ENCODE results near the gene SDK1.

SDK1 gene

GRCh38 chr7:3416453-3416852 lies 115.4 kb downstream of the SDK1 start:
- no peak for TF ChIP-seq CTCF (IDR thresholded peaks at IDR 0.05; ENCODE audit: control insufficient read depth, extremely low read depth, insufficient read depth)
- no peak overlapping the region for H3K4me3 ChIP-seq (ENCODE audit: low read depth, low read length)
- DNase-seq (ENCODE audit: low read depth), result no peak

DNA sequence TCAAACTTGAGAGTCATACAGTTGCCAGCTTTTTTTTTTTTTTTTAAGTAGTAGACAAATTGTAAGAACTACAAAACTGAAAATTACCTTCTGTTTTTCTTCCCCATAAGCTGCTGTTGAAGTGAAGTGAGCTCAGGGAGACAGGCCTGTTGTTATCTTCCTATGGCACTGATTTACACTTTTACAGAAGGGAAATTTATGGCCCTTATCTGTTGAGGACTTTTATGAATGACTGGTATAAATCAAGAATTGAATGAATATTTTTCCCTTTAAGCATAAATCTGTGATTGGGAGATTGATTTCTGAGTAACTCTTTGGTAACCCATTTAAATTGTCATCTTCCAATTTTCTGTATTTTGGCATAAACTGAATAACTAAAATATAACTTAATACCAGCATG lies 124.0 kb downstream of the SDK1 start:
- no peak overlapping the region for H3K4me3 ChIP-seq (ENCODE audit: low read depth, low read length)
- no peak for TF ChIP-seq CTCF (IDR thresholded peaks at IDR 0.05; ENCODE audit: control insufficient read depth, extremely low read depth, insufficient read depth)
- no peak for DNase-seq (ENCODE audit: low read depth)

DNA sequence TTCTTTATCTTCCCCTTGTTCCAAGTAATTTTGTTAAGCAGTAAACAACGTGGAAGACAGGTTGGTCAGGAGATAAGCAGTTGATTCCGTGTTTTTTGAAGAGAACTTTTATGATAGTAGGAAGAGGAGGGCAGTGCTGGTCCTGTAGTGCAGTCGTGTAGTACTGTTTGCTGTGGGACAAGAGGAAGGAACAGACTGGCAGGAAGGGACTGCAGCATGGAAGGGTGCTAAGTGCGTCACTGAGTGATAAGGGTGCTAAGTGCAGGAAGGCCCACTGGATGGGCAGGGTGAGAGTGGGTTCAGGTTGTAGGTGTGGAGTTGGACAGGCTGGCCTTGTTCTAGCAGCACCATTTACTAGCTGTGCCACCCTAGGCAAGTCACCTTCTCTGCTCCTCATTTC lies 125.0 kb downstream of the SDK1 start:
- no peak for TF ChIP-seq CTCF (IDR thresholded peaks at IDR 0.05; ENCODE audit: control insufficient read depth, extremely low read depth, insufficient read depth)
- DNase-seq (ENCODE audit: low read depth), result no peak
- no peak overlapping the region for H3K4me3 ChIP-seq (ENCODE audit: low read depth, low read length)

DNA sequence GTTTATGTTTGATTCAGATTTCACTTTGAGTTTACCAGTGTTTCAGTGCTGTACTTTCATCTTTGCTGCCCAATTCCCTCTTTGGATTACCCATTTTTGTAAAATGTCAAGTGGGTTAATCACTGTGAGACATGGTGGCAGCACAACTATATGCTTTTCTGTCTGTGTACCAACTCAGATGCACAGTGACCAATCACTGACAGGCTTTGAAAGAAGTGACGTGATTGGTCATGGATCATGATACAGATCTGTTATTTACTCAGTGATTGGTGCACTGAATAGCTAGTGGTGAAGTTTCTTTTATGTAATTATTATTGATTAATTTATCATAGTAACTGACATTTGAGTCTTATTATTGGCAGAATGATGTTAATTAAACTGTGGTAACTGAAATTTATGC lies 126.9 kb downstream of the SDK1 start:
- TF ChIP-seq CTCF (IDR thresholded peaks at IDR 0.05; ENCODE audit: control insufficient read depth, extremely low read depth, insufficient read depth), result no peak
- DNase-seq (ENCODE audit: low read depth), result no peak
- H3K4me3 ChIP-seq (ENCODE audit: low read depth, low read length), result no peak overlapping the region

- H3K4me3 ChIP-seq (ENCODE audit: low read depth, low read length), result no peak overlapping the region
- DNase-seq (ENCODE audit: low read depth), result no peak
- TF ChIP-seq CTCF (IDR thresholded peaks at IDR 0.05; ENCODE audit: control insufficient read depth, extremely low read depth, insufficient read depth), result no peak
These were observed 128.9 kb downstream of the SDK1 start for GRCh38 chr7:3429981-3430380.

GRCh38 chr7:3430588-3430987 lies 129.5 kb downstream of the SDK1 start:
- TF ChIP-seq CTCF (IDR thresholded peaks at IDR 0.05; ENCODE audit: control insufficient read depth, extremely low read depth, insufficient read depth), result no peak
- H3K4me3 ChIP-seq (ENCODE audit: low read depth, low read length), result no peak overlapping the region
- DNase-seq (ENCODE audit: low read depth), result no peak

GRCh38 chr7:3431306-3431705 lies 130.3 kb downstream of the SDK1 start:
- no peak for TF ChIP-seq CTCF (IDR thresholded peaks at IDR 0.05; ENCODE audit: control insufficient read depth, extremely low read depth, insufficient read depth)
- no peak overlapping the region for H3K4me3 ChIP-seq (ENCODE audit: low read depth, low read length)
- DNase-seq (ENCODE audit: low read depth), result no peak
